A549 (cell line): Measurements from ENCODE around the gene FZD4.

ENCODE experiments used
- CEBPB ChIP-seq, 2 experiments: fragments of >200 bp in 1 of 2; sonication (Bioruptor Twin) in 1 of 2; formaldehyde crosslinking in 1 of 2; IDR thresholded peaks; 2 replicates each; pipeline ENCODE4 v1.6.1; 2012 to 2016
- CTCF ChIP-seq: fragments of >200 bp; sonication (Bioruptor Twin); formaldehyde crosslinking; IDR thresholded peaks from 3 replicates; pipeline ENCODE4 v1.5.1; 2016
- KDM1A ChIP-seq: fragments of 200-600 bp; sonication (generic); IDR thresholded peaks from 2 replicates; pipeline ENCODE4 v1.6.1; 2016; ENCODE audit warnings: low read depth, mild to moderate bottlenecking
- MAFK ChIP-seq: fragments of 450-650 bp; IDR thresholded peaks from 2 replicates; pipeline ENCODE4 v1.6.1; 2014; ENCODE audit not compliant: partially characterized antibody
- PHF8 ChIP-seq: fragments of 200-600 bp; sonication (generic); IDR thresholded peaks from 2 replicates; pipeline ENCODE4 v1.6.1; 2016; ENCODE audit warnings: low read depth, mild to moderate bottlenecking, antibody characterized with exemption, moderate library complexity, borderline replicate concordance
- POLR2A ChIP-seq: IDR thresholded peaks from 2 replicates; pipeline ENCODE4 v1.6.1; 2012; ENCODE audit warnings: mild to moderate bottlenecking, low read length
- POLR2AphosphoS2 ChIP-seq: conservative IDR thresholded peaks from 2 replicates; pipeline ENCODE4 v1.6.1; 2012; ENCODE audit warnings: low read length, improper control_type of control experiment, inconsistent platforms
- RARB ChIP-seq: fragments of 250-450 bp; sonication (Bioruptor Pico); IDR thresholded peaks from 2 replicates; pipeline ENCODE4 v1.8.0; 2021; ENCODE audit warnings: mild to moderate bottlenecking, moderate library complexity
- SREBF2 ChIP-seq: fragments of 450-650 bp; IDR thresholded peaks from 2 replicates; pipeline ENCODE4 v1.6.1; 2014; ENCODE audit warnings: mild to moderate bottlenecking, moderate library complexity
- ZC3H11A ChIP-seq: fragments of 450-650 bp; IDR thresholded peaks from 2 replicates; pipeline ENCODE4 v1.6.1; 2014; ENCODE audit warnings: antibody characterized with exemption, mild to moderate bottlenecking
- ZNF302 ChIP-seq: fragments of 250-450 bp; sonication (Bioruptor Pico); IDR thresholded peaks from 2 replicates; pipeline ENCODE4 v1.9.0; 2021; ENCODE audit warnings: inconsistent platforms, mild to moderate bottlenecking, moderate library complexity

- TF ChIP-seq SREBF2 (no peak), ZC3H11A (no peak), MAFK (no peak), KDM1A (no peak), CTCF (no peak), POLR2A (no peak), POLR2AphosphoS2 (no peak), RARB (CRISPR knock-in tag) (no peak), CEBPB (IDR thresholded peaks at IDR 0.05) (no peak), ZNF302 (CRISPR knock-in tag) (no peak), PHF8 (no peak)
Observed at GRCh38 chr11:86941871-86942599, 13.2 kb downstream of the FZD4 start.
